ENCODE results near the gene EPHA8. TPM values are rescaled to one million over a fixed set of nuclear protein-coding genes. Genes with fewer than 3 reads are reported as not detected.

The EPHA8 gene
- total and polyA plus RNA-seq, 2 of the 4 experiments (the other 2 are of a cell fraction) = not detected

DNA sequence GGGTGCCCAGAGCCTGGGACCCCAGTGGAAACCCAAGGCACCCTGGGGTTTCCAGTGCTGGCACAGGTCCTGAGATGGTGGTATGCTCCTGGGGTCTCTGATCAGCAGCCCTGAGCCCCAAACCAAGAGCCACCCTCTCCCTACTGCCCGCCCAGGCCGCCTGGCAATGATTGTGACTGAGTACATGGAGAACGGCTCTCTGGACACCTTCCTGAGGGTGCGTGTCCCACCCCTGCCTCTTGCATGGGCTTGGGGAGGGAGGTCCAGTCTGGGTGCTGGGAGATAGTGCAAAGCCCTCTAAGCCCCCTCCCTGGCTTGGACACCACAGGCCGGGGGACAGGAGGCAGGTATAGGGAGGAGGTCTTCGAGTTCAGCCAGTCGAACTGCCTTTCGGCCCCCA is 34.7 kb downstream of the EPHA8 start:
- no peak overlapping the region for H2BK15ac ChIP-seq (ENCODE audit: low read depth, low read length)
- no CpG with 5 or more reads among the region's 8 CpGs for WGBS, 2 experiments (ENCODE audit: extremely low coverage in 2 of 2, insufficient read length in 1 of 2)
- no peak overlapping the region for H3K4me2 ChIP-seq (ENCODE audit: low read depth, low read length)
- H3K9me3 ChIP-seq (ENCODE audit: control insufficient read depth, insufficient read depth, low read length) = no peaks in the 10 kb centered on the region
- H3K23ac ChIP-seq (ENCODE audit: low read depth, low read length) = no peak overlapping the region
- intact Hi-C loops (cut with micrococcal nuclease) (no loop called here), in situ Hi-C loops (cut with MboI; ENCODE audit: low sequenced_read_pairs) (no loop called here), dilution Hi-C loops (cut with HindIII; ENCODE audit: low sequenced_read_pairs, unreplicated experiment) (no loop called here)
- H3K27ac ChIP-seq (ENCODE audit: insufficient read depth, low read length) = no peak overlapping the region
- no peak overlapping the region for H4K5ac ChIP-seq (ENCODE audit: low read depth, low read length)
- H2BK120ac ChIP-seq (ENCODE audit: low read depth, low read length) = no peak overlapping the region
- H2AFZ ChIP-seq (replicated peaks; ENCODE audit: low read length, poor library complexity) = no peak overlapping the region
- H4K20me1 ChIP-seq (ENCODE audit: insufficient read depth, low read length) = 0 out of 2 replicates have a peak, but pooled peaks cover 3% of the 10 kb centered on the region
- H2BK20ac ChIP-seq (ENCODE audit: low read depth, low read length) = no peak overlapping the region
- no peak overlapping the region for H3K4me3 ChIP-seq (ENCODE audit: insufficient read depth, low read depth, low read length)
- H4K91ac ChIP-seq (ENCODE audit: insufficient read depth, low read depth, low read length) = no peak overlapping the region
- no peak overlapping the region for H2AK5ac ChIP-seq (ENCODE audit: low read depth, low read length)
- ChIA-PET CTCF (no interaction called here), POLR2A (ENCODE audit: unreplicated experiment) (no interaction called here)
- H3K27me3 ChIP-seq (ENCODE audit: control insufficient read depth, insufficient read depth, low read length) = peaks cover 65% of the 10 kb centered on the region
- no peak overlapping the region for H3K14ac ChIP-seq (replicated peaks; ENCODE audit: low read depth, low read length)
- no peaks in the 10 kb centered on the region for H3K79me1 ChIP-seq (ENCODE audit: low read depth in 1 of 2, low read length in 2 of 2)
- no peak overlapping the region for H3K9ac ChIP-seq (ENCODE audit: low read depth, low read length)
- no peaks in the 10 kb centered on the region for H3K9me1 ChIP-seq (ENCODE audit: insufficient read depth, low read length)
- no peak for TF ChIP-seq CHD1 (IDR thresholded peaks at IDR 0.05; ENCODE audit: low read depth, low read length)
- TF ChIP-seq CTCF (conservative IDR thresholded peaks at IDR 0.05; ENCODE audit: low read depth, low read length) = no peak
- TF ChIP-seq NFE2L2 (IDR thresholded peaks at IDR 0.05; ENCODE audit: low read depth, low read length) = no peak
- no peak for TF ChIP-seq RFX5 (IDR thresholded peaks at IDR 0.05; ENCODE audit: low read depth, low read length)
- TF ChIP-seq SMC3 (IDR thresholded peaks at IDR 0.05; ENCODE audit: low read depth, low read length) = no peak
- no peak for TF ChIP-seq MAZ (IDR thresholded peaks at IDR 0.05; ENCODE audit: borderline replicate concordance, low read depth, low read length)
- no peak for TF ChIP-seq FOS (IDR thresholded peaks at IDR 0.05; ENCODE audit: low read depth, low read length)
- TF ChIP-seq MXI1 (IDR thresholded peaks at IDR 0.05; ENCODE audit: borderline replicate concordance, low read depth, low read length) = no peak
- no peak for TF ChIP-seq ELK1 (IDR thresholded peaks at IDR 0.05; ENCODE audit: borderline replicate concordance, low read depth, low read length)
- no peak for TF ChIP-seq CEBPB (IDR thresholded peaks at IDR 0.05; ENCODE audit: low read depth, low read length)
- TF ChIP-seq MAFK (IDR thresholded peaks at IDR 0.05; ENCODE audit: low read depth, low read length) = no peak
- no peak for TF ChIP-seq BHLHE40 (IDR thresholded peaks at IDR 0.05; ENCODE audit: low read depth, low read length)
- TF ChIP-seq RCOR1 (IDR thresholded peaks at IDR 0.05; ENCODE audit: insufficient replicate concordance, low read length) = no peak
- no peak for TF ChIP-seq POLR2A (IDR thresholded peaks at IDR 0.05; ENCODE audit: low read depth, low read length)
- TF ChIP-seq RAD21 (IDR thresholded peaks at IDR 0.05; ENCODE audit: low read length) = no peak
- TF ChIP-seq, protein P1, sequence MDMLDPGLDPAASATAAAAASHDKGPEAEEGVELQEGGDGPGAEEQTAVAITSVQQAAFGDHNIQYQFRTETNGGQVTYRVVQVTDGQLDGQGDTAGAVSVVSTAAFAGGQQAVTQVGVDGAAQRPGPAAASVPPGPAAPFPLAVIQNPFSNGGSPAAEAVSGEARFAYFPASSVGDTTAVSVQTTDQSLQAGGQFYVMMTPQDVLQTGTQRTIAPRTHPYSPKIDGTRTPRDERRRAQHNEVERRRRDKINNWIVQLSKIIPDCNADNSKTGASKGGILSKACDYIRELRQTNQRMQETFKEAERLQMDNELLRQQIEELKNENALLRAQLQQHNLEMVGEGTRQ (IDR thresholded peaks at IDR 0.05; ENCODE audit: low read depth, low read length) = no peak
- H2AK9ac ChIP-seq (replicated peaks; ENCODE audit: low read depth, low read length, poor library complexity) = no peak overlapping the region
- H4K8ac ChIP-seq (ENCODE audit: low read depth in 2 of 2, low read length in 2 of 2) = no peak overlapping the region
- H3K18ac ChIP-seq (ENCODE audit: low read depth, low read length) = no peak overlapping the region
- H3K36me3 ChIP-seq (ENCODE audit: control insufficient read depth, insufficient read depth, low read length) = no peaks in the 10 kb centered on the region
- no peak overlapping the region for H2BK5ac ChIP-seq (ENCODE audit: low read depth, low read length, poor library complexity, severe bottlenecking)
- no peaks in the 10 kb centered on the region for H3K4me1 ChIP-seq (ENCODE audit: control insufficient read depth, insufficient read depth, low read length)
- DNase-seq (no peak), ATAC-seq (ENCODE audit: low read depth) (no peak)
- no TSS peak for BruUV-seq (replicated peaks)
- H3K4ac ChIP-seq (ENCODE audit: low read depth, low read length) = no peak overlapping the region
- no peak overlapping the region for H3K56ac ChIP-seq (ENCODE audit: extremely low read depth, insufficient read depth, low read length)
